GM18498 (cell line): ENCODE measurements around the gene MYO10.
"Not testable (repeated sequence)": the region's sequence is repeated elsewhere in the genome, so short reads cannot be mapped to it uniquely, and the experiment has no call there.

Experiments used
- ATAC-seq: cut with Tn5 transposase; IDR thresholded peaks from one replicate; pipeline ENCODE4 v1.9.1; 2021; ENCODE audit warnings: mild to moderate bottlenecking, moderate library complexity; ENCODE audit not compliant: unreplicated experiment

MYO10 gene

GRCh38 chr5:16889203-16889971 lies 46.7 kb downstream of the MYO10 start:
- no peak for ATAC-seq

- ATAC-seq, result no peak
Observed at GRCh38 chr5:16888694-16889124, 47.4 kb downstream of the MYO10 start.

- ATAC-seq, result no peak
Observed at GRCh38 chr5:16886793-16887345, 49.2 kb downstream of the MYO10 start.

- ATAC-seq, result no peak
Observed at GRCh38 chr5:16886366-16886736, 49.7 kb downstream of the MYO10 start.

GRCh38 chr5:16885635-16886365 lies 50.3 kb downstream of the MYO10 start:
- no peak for ATAC-seq

- no peak for ATAC-seq
Observed at GRCh38 chr5:16884595-16884994, 51.5 kb downstream of the MYO10 start.

- no peak for ATAC-seq
Observed at GRCh38 chr5:16883806-16884205, 52.3 kb downstream of the MYO10 start.

GRCh38 chr5:16883176-16883575 lies 52.9 kb downstream of the MYO10 start:
- ATAC-seq, result no peak

- no peak for ATAC-seq
Observed at GRCh38 chr5:16881251-16881650, 54.8 kb downstream of the MYO10 start.

GRCh38 chr5:16880547-16880946 lies 55.5 kb downstream of the MYO10 start:
- ATAC-seq, result no peak

GRCh38 chr5:16879650-16880049 lies 56.4 kb downstream of the MYO10 start:
- no peak for ATAC-seq

- no peak for ATAC-seq
Observed at GRCh38 chr5:16879191-16879590, 56.9 kb downstream of the MYO10 start.

- ATAC-seq, result no peak
Observed at GRCh38 chr5:16877267-16877935, 58.7 kb downstream of the MYO10 start.

- not testable (repeated sequence) for ATAC-seq
Observed at GRCh38 chr5:16874424-16874823, 61.7 kb downstream of the MYO10 start.

- ATAC-seq, result no peak
Observed at GRCh38 chr5:16871746-16872339, 64.2 kb downstream of the MYO10 start.

GRCh38 chr5:16870878-16871277 lies 65.2 kb downstream of the MYO10 start:
- no peak for ATAC-seq

- ATAC-seq, result no peak
Observed at GRCh38 chr5:16869821-16870796, 66.0 kb downstream of the MYO10 start.

GRCh38 chr5:16867577-16867953 lies 68.5 kb downstream of the MYO10 start:
- no peak for ATAC-seq

- no peak for ATAC-seq
Observed at GRCh38 chr5:16866795-16867576, 69.1 kb downstream of the MYO10 start.
